ENCODE data around the gene GPR107.

GPR107 gene

DNA sequence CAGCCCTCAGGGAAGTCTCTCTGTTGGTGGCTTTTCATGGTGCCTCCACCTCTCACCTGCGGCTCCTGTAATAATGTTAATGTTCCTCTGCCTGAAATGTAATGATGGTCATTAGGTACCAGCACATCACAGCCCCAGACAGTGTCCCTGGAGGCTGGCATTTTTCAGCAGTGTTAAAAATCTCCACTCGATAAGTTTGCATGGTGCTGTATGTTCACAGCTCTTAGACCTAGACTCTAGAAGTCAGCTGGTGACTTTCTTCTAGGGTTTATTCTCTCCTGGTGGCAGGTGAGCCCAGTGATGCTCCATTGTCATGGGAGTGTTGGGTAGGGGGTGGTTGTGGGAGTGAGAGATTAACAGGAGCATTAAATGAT is 53.1 kb downstream of the GPR107 start:
- no peak for DNase-seq
- intact Hi-C loops (cut with DNase I), result loop anchor here (1.0 to 10.0 kb wide), 4 partner anchors 68 to 236 kb away; partner anchors contain the start of gene NCS1

DNA sequence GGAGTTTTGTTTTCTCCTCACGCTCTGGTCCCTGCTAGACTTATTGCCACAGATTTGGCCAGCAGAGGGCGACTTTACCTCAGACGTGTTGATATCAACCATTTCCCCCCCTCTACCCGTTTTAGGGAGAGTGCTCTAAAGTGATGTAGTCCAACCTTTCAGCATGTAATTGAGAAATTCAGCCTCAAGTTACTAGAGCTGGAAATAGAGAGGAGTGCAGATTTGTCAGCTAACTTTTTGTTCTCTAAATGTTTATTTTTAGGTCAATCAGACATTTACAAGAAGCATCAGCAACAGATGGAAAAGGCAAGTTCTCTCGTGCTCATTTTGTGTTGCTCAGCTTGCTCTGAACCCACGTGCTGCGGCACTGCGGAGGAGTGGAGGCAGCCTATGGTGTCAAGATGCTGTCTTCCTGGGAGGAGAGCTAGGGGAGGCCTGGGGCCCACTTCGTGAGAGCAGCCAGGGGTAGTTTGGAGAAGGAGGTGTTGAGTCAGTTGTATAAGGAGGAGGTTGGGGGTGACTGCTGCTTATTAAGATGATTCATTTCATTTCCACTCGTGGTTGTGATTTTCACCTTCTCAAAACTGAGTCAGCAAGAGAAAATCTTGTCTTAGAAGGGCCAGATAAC is 53.6 kb downstream of the GPR107 start:
- intact Hi-C loops (cut with DNase I), result loop anchor here (1.0 to 10.0 kb wide), 4 partner anchors 67 to 236 kb away; partner anchors contain the start of gene NCS1
- DNase-seq, result peak; percentile 67 to 96 (median 90)

- DNase-seq, result no peak
- intact Hi-C loops (cut with DNase I), result loop anchor here (1.0 to 10.0 kb wide), 4 partner anchors 67 to 235 kb away; partner anchors contain the start of gene NCS1
Observed at GRCh38 chr9:130107955-130108354, 54.2 kb downstream of the GPR107 start.

DNA sequence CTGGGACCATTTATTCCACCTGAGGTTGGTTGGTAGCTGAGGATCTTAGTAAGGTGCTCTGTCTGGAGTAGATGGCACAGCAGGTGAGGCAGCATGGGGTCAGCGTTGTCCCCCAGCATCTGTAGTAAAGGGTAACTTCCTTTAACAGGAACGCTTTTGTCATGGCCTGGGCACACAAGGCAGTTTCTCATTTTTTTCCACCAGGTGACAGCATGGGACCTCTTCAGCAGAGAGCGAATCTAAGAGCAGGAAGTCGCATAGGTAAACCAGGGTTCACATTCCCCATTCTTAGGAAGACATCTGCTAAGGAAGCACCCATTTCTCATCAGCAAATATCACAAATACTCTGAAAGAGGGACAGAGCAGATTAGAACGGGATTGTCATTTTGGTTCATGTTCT is 56.5 kb downstream of the GPR107 start:
- no peak for DNase-seq
- intact Hi-C loops (cut with DNase I), result no loop called here

- no peak for DNase-seq
- intact Hi-C loops (cut with DNase I), result no loop called here
Observed at GRCh38 chr9:130110596-130111021, 56.9 kb downstream of the GPR107 start.

GRCh38 chr9:130111786-130112537 is 58.3 kb downstream of the GPR107 start:
- intact Hi-C loops (cut with DNase I), result no loop called here
- DNase-seq, result no peak

DNA sequence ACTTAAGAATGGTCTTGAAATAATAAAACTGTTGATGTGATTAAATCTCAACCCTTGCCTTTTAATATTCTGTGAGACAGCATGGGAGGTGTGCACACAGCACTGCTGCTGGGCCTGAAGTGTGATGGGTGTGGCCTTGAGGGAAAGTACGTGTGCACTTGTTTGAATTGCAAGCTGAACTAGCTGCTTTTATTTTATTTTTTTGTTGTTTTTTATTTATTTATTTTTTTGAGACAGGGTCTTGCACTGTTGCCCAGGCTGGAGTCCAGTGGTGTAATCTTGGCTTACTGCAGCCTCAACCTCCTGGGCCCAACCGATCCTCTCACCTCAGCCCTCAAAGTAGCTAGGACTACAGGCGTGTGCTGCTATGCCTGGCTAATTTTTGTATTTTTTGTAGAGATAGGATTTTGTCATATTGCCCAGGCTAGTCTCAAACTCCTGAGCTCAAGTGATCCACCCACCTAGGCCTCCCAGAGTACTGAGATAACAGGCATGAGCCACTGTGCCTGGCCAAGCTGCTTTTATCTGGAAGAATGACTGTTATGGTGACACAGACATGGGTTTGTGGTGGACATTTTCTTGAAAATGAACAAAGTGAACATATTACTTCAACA is 58.9 kb downstream of the GPR107 start:
- intact Hi-C loops (cut with DNase I), result no loop called here
- no peak for DNase-seq

GRCh38 chr9:130114741-130115140 is 61.0 kb downstream of the GPR107 start:
- no peak for DNase-seq
- intact Hi-C loops (cut with DNase I), result no loop called here

GRCh38 chr9:130116346-130116745 is 62.6 kb downstream of the GPR107 start:
- peak in 3 of 10 donors; percentile 31 to 87 (median 49) for DNase-seq

DNA sequence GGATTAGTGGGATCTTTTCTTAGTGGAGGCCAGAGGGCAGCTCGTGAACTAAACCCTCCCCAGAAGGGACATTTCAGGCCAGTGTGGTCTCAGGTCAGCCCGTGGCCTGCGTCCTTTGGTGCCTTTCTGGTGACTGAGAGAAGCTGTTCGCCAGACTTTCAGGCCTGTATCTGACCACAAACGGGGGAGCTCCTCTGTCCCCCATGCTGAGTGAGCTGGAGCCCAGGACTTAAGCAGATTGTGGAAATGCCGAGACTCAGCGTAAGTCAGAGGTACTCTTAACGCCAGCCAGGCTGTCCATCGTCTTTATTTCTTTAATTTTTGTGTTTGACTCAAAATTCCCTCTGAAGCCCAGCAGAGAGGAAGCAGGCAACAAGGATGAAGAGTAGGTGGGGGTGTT is 63.7 kb downstream of the GPR107 start:
- intact Hi-C loops (cut with DNase I), result no loop called here
- DNase-seq, result no peak

More at GRCh38 chr9:130116346-130116745, 62.6 kb downstream of the GPR107 start:
- intact Hi-C loops (cut with DNase I), result no loop called here

GRCh38 chr9:130117816-130118632 is 64.3 kb downstream of the GPR107 start:
- DNase-seq, result peak in 4 of 10 donors; percentile 36 to 92 (median 66)
- intact Hi-C loops (cut with DNase I), result no loop called here

GRCh38 chr9:130118841-130119518 is 65.3 kb downstream of the GPR107 start:
- intact Hi-C loops (cut with DNase I), result no loop called here

DNA sequence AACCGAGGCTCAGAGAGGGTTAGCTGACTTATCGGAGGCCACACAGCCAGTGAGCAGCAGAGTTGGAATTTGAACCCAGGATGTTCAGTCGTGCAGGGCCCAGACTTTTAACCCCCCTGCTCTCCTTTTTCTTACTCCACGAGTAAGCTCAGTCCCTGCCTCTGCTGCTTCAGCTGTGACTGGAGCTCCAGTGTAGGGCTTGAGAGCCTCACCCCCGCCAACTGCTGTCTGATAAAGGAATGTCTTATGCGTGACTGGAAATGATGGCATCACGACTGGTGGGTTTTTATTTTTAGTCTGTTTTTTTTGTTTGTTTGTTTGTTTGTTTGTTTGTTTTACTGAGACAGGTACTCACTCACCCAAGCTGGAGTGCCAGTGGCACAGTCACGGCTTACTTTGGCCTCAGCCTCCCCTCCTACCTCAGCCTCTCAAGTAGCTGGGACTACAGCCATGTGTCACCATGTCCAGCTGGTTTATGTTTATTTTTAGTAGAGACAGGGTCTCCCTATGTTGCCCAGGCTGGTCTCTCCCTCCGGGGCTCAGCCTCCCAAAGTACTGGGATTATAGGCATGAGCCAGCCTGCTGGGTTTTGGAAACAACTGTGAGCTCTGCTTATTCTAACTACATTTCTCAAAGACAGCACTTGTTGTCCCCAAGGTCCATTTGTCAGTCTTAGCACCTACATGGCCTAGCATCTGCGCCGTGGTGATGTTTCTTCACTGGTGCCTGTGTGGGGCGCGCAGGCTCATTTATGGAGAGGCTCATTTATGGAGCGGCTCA is 66.0 kb downstream of the GPR107 start:
- intact Hi-C loops (cut with DNase I), result no loop called here
- peak in 1 of 10 donors; percentile 77 for DNase-seq

More at GRCh38 chr9:130118841-130119518, 65.3 kb downstream of the GPR107 start:
- DNase-seq, result peak in 2 of 10 donors; percentile 69 to 79

DNA sequence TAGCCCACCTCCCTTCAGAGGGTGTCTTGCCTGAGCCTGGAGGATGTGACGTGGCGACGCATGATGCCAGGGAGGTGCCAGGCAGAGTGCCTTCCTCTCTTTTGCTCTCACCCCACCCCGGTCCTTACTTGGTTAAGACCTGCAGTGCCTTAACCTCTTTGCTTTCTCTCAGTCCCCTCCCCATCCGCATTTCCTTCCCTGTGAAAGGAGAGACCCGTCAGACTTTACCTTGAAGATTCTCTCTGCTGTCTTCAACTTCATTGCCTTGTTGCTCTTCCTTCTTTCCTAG is 66.5 kb downstream of the GPR107 start:
- no peak for DNase-seq
- intact Hi-C loops (cut with DNase I), result no loop called here

DNA sequence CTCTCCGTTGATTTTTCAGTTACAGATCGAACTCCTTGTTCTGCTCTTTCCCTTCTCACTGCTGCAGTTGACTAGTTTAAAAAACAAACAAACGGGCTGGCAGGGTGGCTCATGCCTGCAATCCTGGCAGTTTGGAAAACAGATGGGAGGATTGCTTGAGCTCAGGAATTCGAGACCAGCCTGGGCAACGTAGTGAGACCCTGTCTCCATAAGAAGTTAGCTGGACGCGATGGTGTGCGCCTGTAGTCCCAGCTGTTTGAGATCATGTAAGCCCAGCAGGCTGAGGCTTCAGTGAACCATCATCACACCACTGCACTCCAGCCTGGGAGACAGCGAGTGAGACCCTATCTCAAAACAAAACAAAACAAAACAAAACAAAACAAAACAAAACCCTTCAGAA is 67.1 kb downstream of the GPR107 start:
- intact Hi-C loops (cut with DNase I), result no loop called here

GRCh38 chr9:130122456-130122855 is 68.8 kb downstream of the GPR107 start:
- intact Hi-C loops (cut with DNase I), result no loop called here
- peak in 1 of 10 donors; percentile 53 for DNase-seq

More for the DNA sequence above, 67.1 kb downstream of the GPR107 start:
- peak in 1 of 10 donors; percentile 29 for DNase-seq

GRCh38 chr9:130124085-130124860 is 70.6 kb downstream of the GPR107 start:
- peak in 1 of 10 donors; percentile 52 for DNase-seq
- intact Hi-C loops (cut with DNase I), result no loop called here

GRCh38 chr9:130126721-130127433 is 73.2 kb downstream of the GPR107 start:
- intact Hi-C loops (cut with DNase I), result no loop called here
- DNase-seq, result no peak
